C4-2B (cell line): ENCODE results near the gene SLAIN1.
"Not testable (repeated sequence)": the region's sequence is repeated elsewhere in the genome, so short reads cannot be mapped to it uniquely, and the experiment has no call there.

Experiments
- H3K27ac ChIP-seq: fragments of 450-650 bp; 2 replicates; pipeline ENCODE4 v1.5.1; 2017
- CTCF ChIP-seq: fragments of 450-650 bp; conservative IDR thresholded peaks from 2 replicates; pipeline ENCODE4 v1.5.1; 2017; ENCODE audit warnings: mild to moderate bottlenecking
- ZFX ChIP-seq: fragments of 450-650 bp; IDR thresholded peaks from 2 replicates; pipeline ENCODE4 v1.6.1; 2017

SLAIN1 gene

DNA sequence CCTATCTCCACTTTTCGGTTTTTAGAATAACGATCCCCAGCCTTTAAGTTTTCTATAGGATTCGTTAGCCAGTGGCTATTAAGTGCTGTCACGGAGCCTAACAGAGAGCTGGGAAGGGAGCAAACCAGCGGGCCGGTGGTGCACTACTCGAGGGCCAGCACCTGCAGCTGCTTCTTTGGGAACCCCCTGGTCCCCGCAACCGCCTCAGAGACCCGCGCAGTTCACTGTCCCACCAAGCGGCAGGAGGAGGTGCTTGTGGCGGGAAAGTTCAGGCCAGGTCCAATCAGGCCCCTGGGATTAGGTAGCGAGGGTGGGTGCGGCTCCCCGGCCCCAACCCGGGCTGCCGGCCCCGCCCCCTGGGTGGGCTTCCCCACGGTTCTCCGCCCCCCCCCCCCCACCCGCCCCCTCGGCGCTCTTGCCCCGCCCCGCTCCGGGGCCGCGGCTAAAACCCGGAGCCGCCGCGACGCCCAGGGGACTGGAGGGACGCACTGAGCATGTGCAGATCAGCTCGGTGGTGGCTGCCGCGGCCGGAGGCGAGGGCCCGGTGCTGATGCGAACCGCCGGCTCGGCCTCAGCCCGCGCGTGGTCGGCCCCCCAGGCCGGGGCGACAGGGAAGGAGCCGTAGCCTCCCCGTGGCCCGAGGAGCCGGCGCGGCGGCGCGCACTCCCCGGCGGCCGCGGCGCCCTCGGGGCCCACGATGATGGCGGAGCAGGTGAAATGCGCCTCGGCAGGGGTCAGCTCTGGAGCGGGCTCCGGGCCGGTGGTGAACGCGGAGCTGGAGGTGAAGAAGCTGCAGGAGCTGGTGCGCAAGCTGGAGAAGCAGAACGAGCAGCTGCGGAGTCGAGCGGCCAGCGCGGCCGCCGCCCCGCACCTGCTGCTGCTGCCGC, at the start of gene SLAIN1:
Gene SLAIN1 (plus strand): TSS at position 471 of the 887 bp plus-strand sequence. CDS start 227 bp downstream, at position 698.
- H3K27ac ChIP-seq, result peak within 1 kb of the TSS; percentile 66
- TF ChIP-seq CTCF (no peak), ZFX (peak; percentile 64)

- no peak overlapping the region for H3K27ac ChIP-seq
These were observed 47.1 kb upstream of the SLAIN1 start for GRCh38 chr13:77650409-77650808.

GRCh38 chr13:77653301-77653700, 44.2 kb upstream of the SLAIN1 start:
- no peak overlapping the region for H3K27ac ChIP-seq
- TF ChIP-seq CTCF (no peak), ZFX (no peak)

More at GRCh38 chr13:77650409-77650808, 47.1 kb upstream of the SLAIN1 start:
- TF ChIP-seq ZFX (no peak), CTCF (no peak)

- not testable (repeated sequence) for H3K27ac ChIP-seq
These were observed 37.5 kb upstream of the SLAIN1 start for GRCh38 chr13:77660016-77660415.

DNA sequence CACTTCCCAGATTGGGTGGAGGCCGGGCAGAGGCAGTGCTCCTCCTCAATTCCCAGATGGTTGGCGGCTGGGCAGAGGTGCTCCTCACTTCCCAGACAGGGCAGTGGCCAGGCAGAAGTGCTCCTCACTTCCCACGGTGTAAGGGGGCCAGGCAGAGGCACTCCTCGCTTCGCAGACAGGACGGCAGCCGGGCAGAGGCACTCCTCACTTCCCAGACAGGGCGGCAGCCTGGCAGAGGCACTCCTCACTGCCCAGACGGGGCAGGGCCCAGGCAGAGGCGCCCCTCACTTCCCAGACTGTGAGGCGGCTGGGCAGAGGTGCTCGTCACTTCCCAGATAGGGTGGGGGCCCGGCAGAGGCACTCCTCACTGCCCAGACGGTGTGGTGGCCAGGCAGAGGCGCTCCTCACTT, 36.6 kb upstream of the SLAIN1 start:
- no peak overlapping the region for H3K27ac ChIP-seq
- TF ChIP-seq CTCF (no peak), ZFX (no peak)

DNA sequence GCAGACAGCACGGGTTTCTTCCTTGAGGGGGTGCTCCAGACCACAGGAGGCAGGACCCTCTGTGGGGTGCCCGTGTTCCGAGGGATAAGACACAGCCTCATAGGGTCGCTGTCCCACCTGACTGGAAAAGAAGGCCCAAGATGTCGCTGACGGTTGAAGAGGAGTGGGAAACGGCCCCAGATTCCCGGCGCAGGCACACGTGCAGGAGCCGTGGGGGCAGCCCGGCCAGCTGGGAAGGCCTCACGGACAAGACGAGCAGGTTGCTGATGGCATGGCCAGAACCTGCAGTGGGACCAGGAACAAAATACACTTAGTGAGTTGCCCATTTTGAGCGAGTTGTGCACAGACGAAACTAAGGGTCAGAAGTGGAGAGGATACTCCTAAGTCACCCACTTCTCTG, 35.2 kb upstream of the SLAIN1 start:
- not testable (repeated sequence) for H3K27ac ChIP-seq

DNA sequence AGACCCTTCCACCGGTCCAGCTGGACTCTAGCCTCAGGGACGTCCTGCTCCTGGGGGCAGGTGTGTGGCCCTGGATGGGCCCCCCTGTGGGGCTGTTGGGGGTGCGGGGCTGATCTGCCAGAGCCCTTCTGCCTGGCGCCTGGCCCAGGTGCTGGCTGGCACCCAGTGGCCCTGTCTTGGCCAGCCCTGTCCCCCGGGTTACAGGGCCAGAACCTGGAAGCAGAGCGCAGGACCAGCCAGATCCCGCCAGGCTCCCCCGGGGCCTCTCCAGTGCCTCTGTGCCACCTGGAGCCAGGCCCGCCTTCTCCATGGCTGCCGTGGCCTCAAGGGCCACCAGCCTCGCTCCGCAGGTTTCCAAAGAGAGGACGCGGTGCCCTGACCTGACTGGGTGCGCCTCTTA, 34.7 kb upstream of the SLAIN1 start:
- H3K27ac ChIP-seq, result not testable (repeated sequence)

- no peak for TF ChIP-seq ZFX
- TF ChIP-seq CTCF, result no peak
- no peak overlapping the region for H3K27ac ChIP-seq
These were observed 22.6 kb upstream of the SLAIN1 start for GRCh38 chr13:77674852-77675251.

DNA sequence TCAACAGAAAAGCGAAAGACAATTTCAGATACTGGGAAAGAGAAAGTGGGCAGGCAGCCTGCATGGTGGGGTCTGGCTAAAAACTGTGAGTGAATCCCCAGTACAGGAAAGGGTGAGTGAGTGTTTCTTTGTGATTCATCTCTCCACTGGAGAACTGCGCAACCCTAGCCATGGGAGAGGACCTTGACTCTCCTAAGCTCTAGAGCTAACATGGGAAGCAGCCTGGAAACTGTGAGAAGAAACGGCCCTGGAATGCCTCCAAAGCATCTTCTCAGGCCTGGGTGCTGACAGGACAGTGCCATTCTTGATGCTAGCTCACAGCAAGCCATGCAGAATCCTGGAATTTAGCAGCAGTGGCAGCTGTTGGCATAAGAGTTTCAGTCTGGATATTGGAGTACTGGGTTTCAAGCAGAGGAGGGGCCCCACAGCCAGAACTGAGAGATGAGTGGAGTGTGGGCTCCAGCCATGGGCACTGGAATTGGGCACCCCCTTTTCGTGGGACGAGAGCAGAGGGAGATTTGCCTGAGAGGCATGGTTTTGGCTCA, 18.7 kb upstream of the SLAIN1 start:
- TF ChIP-seq CTCF (no peak), ZFX (no peak)

More for the DNA sequence above, 18.7 kb upstream of the SLAIN1 start:
- H3K27ac ChIP-seq, result no peak overlapping the region
